ENCODE measurements around the gene ZNF594. TPM values are rescaled to one million over a fixed set of nuclear protein-coding genes. Genes with fewer than 3 reads are reported as not detected.

The ZNF594 gene
- total and polyA plus RNA-seq, 2 of the 8 experiments (the other 6 are each of a cell fraction or from before 2014, with no cell fraction given): 3.6 to 14.3 TPM

DNA sequence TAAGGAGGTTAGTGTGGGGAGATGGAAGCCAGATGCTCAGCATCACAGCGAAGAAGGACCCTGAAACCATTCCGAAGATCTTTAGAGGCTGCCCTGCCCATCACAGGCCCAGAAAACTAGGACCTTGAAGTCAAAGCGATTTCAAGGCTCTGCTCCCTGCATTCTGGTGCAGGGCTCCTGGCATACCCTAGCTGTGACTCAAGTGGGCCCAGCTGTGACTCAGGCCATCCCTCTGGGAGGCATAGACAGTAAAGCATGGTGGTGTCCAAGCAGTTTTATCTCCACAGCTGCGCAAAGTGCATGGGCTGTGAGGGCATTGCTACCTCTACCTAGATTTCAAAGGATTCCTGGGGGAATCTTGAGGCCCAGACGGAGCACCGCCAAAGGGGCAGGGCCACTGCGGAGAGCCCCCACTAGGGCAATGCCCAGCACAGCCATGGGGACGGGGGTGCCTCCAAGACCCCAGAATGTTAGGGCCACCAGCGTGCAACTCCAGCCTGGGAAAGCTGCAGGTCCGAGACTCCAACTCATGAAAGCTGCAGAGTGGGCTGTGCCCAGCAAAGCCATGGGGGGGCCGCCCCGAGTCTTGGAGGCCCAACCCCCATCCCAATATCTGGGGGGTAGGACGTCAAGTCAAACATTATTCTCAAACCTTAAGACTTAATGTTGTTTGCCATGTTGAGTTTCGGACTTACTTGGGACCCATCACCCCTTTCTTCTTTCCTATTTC, 11.7 kb upstream of the ZNF594 start:
- Histone ChIP-seq H2AFZ (ENCODE audit: low read length) (no peak overlapping the region), H3K4me2 (ENCODE audit: insufficient read depth in 1 of 2, low read depth in 2 of 2, low read length in 2 of 2) (no peak overlapping the region), H4K5ac (ENCODE audit: insufficient read length, low read depth, low read length) (no peak overlapping the region), H3K14ac (ENCODE audit: insufficient read length) (no peak overlapping the region), H3K27me3 (replicated peaks in 1 of 4; ENCODE audit: control insufficient read depth in 3 of 4, extremely low read depth in 1 of 4, insufficient read depth in 3 of 4, low read length in 3 of 4) (no peaks in the 10 kb centered on the region), H3K23me2 (ENCODE audit: low read depth, low read length) (no peaks in the 10 kb centered on the region), H2BK20ac (ENCODE audit: low read length) (no peak overlapping the region), H4K8ac (ENCODE audit: extremely low read depth, insufficient read depth, low read length) (no peak overlapping the region), H2BK15ac (ENCODE audit: low read length) (no peak overlapping the region), H3K79me2 (ENCODE audit: control insufficient read depth in 1 of 2, insufficient read depth in 2 of 2, low read length in 2 of 2) (no peaks in the 10 kb centered on the region), H3K4ac (replicated peaks; ENCODE audit: insufficient read length, low read depth, low read length) (no peak overlapping the region), H3K9me3 (ENCODE audit: insufficient read depth in 2 of 2, low read depth in 1 of 2, low read length in 1 of 2) (no peaks in the 10 kb centered on the region), H2BK120ac (replicated peaks; ENCODE audit: low read depth, low read length) (no peak overlapping the region), H2BK5ac (ENCODE audit: low read depth, low read length) (no peak overlapping the region), H3K23ac (ENCODE audit: insufficient read length) (no peak overlapping the region), H3K36me3 (ENCODE audit: control insufficient read depth in 2 of 4, insufficient read depth in 4 of 4, low read length in 3 of 4) (no peaks in the 10 kb centered on the region), H2AK5ac (ENCODE audit: low read depth, low read length) (no peak overlapping the region), H3K4me1 (replicated peaks in 1 of 4; ENCODE audit: control insufficient read depth in 3 of 4, insufficient read depth in 4 of 4, low read length in 3 of 4) (no peaks in the 10 kb centered on the region), H4K91ac (replicated peaks; ENCODE audit: insufficient read length, low read length) (no peak overlapping the region), H3K4me3 (ENCODE audit: extremely low read depth in 1 of 4, insufficient read depth in 2 of 4, low read depth in 3 of 4, low read length in 4 of 4) (no peak overlapping the region), H3K9ac (replicated peaks in 1 of 4; ENCODE audit: extremely low read depth in 1 of 4, low read depth in 3 of 4, low read length in 3 of 4) (no peak overlapping the region), H4K20me1 (replicated peaks in 1 of 2; ENCODE audit: control insufficient read depth in 1 of 2, insufficient read depth in 2 of 2, low read length in 2 of 2) (no peaks in the 10 kb centered on the region), H3K27ac (ENCODE audit: low read depth, low read length) (no peak overlapping the region), H2BK12ac (ENCODE audit: low read depth, low read length) (no peak overlapping the region), H3K18ac (ENCODE audit: extremely low read depth, low read length) (no peak overlapping the region), H3K79me1 (ENCODE audit: low read depth, low read length) (no peaks in the 10 kb centered on the region), H3K56ac (replicated peaks; ENCODE audit: insufficient read length, low read depth, low read length) (no peak overlapping the region)
- 88% methylated on average over 14 of the region's 14 CpGs; no CpG with 5 or more reads in 1 of the 2 experiments for WGBS, 2 experiments (ENCODE audit: extremely low coverage in 1 of 2, insufficient coverage in 1 of 2, insufficient read length in 1 of 2, insufficient replicate concordance in 2 of 2, low coverage in 1 of 2, low lambda C conversion rate in 2 of 2, missing lambda C conversion rate in 1 of 2)
- POLR2A ChIA-PET (ENCODE audit: partially characterized antibody): no interaction called here
- no peak for TF ChIP-seq JUND (IDR thresholded peaks at IDR 0.05; ENCODE audit: low read length)
- TF ChIP-seq RNF2 (IDR thresholded peaks at IDR 0.05; ENCODE audit: borderline replicate concordance, low read depth, low read length, missing control alignments, poor library complexity, severe bottlenecking): no peak
- TF ChIP-seq ZNF274 (IDR thresholded peaks at IDR 0.05; ENCODE audit: borderline replicate concordance, extremely low read depth, low read length): no peak
- no peak for TF ChIP-seq ASH2L (IDR thresholded peaks at IDR 0.05; ENCODE audit: low read length)
- TF ChIP-seq CBX5 (IDR thresholded peaks at IDR 0.05; ENCODE audit: low read depth, low read length): no peak
- no peak for TF ChIP-seq E2F6 (IDR thresholded peaks at IDR 0.05)
- TF ChIP-seq, protein P1, sequence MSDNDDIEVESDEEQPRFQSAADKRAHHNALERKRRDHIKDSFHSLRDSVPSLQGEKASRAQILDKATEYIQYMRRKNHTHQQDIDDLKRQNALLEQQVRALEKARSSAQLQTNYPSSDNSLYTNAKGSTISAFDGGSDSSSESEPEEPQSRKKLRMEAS (IDR thresholded peaks at IDR 0.05): no peak
- DNase-seq (ENCODE audit: low read depth in 1 of 2, low spot score in 2 of 2) (no peak), FAIRE-seq (no peak)
- CTCF ChIA-PET (ENCODE audit: partially characterized antibody): interaction anchor here (1.1 kb wide), 1 partner anchor 9 kb away, joined by 3 read pairs; no protein-coding TSS in a partner anchor

Data from H1 (cell line).